Measurements from ENCODE around the gene SRGAP3. TPM values are rescaled to one million over a fixed set of nuclear protein-coding genes. Genes with fewer than 3 reads are reported as not detected.

SRGAP3 gene
- total and polyA plus RNA-seq, 7 donors, result 0.69 to 7.7 (median 5.8) TPM

DNA sequence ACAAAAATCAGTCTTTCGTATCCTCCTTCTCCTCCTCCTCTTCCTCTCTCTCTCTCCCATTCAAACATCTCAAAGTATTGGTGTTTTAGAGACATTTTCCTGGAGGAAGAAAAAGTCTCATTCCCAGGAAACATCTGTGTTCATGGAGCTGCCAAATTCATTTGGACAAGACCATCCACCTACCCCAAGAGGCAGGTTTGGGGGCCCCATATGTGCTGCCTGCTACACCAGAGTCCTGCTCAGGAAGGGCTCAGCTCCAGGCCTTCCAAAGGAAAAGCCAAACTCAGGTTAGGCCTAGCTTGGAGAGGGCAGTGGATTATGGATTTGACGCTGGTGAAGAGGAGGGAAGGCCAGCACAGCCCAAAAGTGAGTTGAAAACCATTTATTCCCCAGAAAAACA lies 131.2 kb downstream of the SRGAP3 start:
- Histone ChIP-seq H3K9me3 (no peaks in the 10 kb centered on the region), H3K27me3 (no peaks in the 10 kb centered on the region), H3K27ac (no peak overlapping the region)

GRCh38 chr3:9117220-9117619 lies 132.2 kb downstream of the SRGAP3 start:
- no peak overlapping the region for H3K27ac ChIP-seq
- TF ChIP-seq CTCF (IDR thresholded peaks at IDR 0.05), result no peak
- no peak for TF ChIP-seq POLR2AphosphoS5 (IDR thresholded peaks at IDR 0.05)
- TF ChIP-seq POLR2A (IDR thresholded peaks at IDR 0.05), result no peak
- TF ChIP-seq EP300 (IDR thresholded peaks at IDR 0.05), result no peak
- H3K9me3 ChIP-seq, result no peaks in the 10 kb centered on the region
- H3K4me1 ChIP-seq, result peaks cover 0 to under 1% (median 0%) of the 10 kb centered on the region in 4 donors
- intact Hi-C loops (cut with DNase I), result no loop called here
- no peaks in the 10 kb centered on the region for H3K36me3 ChIP-seq
- no peak overlapping the region for H3K4me3 ChIP-seq
- H3K27me3 ChIP-seq, result no peaks in the 10 kb centered on the region
- DNase-seq, result no peak
- 88 to 91% methylated on average over 1 of the region's 1 CpG for WGBS, 2 donors

More for the DNA sequence above, 131.2 kb downstream of the SRGAP3 start:
- intact Hi-C loops (cut with DNase I), result no loop called here
- Histone ChIP-seq H3K4me1 (no peaks in the 10 kb centered on the region), H3K4me3 (no peak overlapping the region), H3K36me3 (no peaks in the 10 kb centered on the region)
- no peak for DNase-seq
- 87 to 90% methylated on average over 2 of the region's 2 CpGs for WGBS, 2 donors
- TF ChIP-seq CTCF (IDR thresholded peaks at IDR 0.05) (no peak), EP300 (IDR thresholded peaks at IDR 0.05) (no peak), POLR2A (IDR thresholded peaks at IDR 0.05) (no peak), POLR2AphosphoS5 (IDR thresholded peaks at IDR 0.05) (no peak)

GRCh38 chr3:9116336-9116735 lies 133.1 kb downstream of the SRGAP3 start:
- Histone ChIP-seq H3K4me1 (peaks cover 0 to 10% (median 2%) of the 10 kb centered on the region in 4 donors), H3K27ac (no peak overlapping the region), H3K4me3 (no peak overlapping the region), H3K27me3 (no peaks in the 10 kb centered on the region), H3K9me3 (no peaks in the 10 kb centered on the region), H3K36me3 (no peaks in the 10 kb centered on the region)
- WGBS, 2 donors, result 86 to 91% methylated on average over 3 of the region's 3 CpGs
- TF ChIP-seq POLR2A (IDR thresholded peaks at IDR 0.05), result no peak
- TF ChIP-seq POLR2AphosphoS5 (IDR thresholded peaks at IDR 0.05), result no peak
- no peak for TF ChIP-seq EP300 (IDR thresholded peaks at IDR 0.05)
- TF ChIP-seq CTCF (IDR thresholded peaks at IDR 0.05), result no peak
- intact Hi-C loops (cut with DNase I), result no loop called here
- DNase-seq, result no peak

DNA sequence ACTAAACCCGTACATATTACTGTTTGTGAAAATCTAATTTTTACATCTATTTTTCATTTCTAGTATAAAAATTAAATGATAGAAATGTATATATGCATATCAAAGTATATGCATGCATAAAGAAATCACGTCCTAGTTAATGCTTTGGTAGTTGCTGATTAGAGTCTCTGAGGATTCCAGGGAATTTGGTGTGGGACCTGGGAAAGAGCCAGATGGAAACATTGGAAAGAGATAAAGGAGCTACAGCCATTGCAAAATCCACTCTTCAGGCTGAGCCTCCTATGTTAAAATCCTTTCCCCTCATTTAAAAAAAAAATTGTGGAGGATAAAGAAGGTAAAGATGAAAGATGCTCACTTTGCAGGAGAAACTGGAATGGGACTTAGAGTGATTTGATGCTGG lies 134.1 kb downstream of the SRGAP3 start:
- H3K4me1 ChIP-seq, result peaks cover 0 to 12% (median 2%) of the 10 kb centered on the region in 4 donors
- 92 to 95% methylated on average over 2 of the region's 2 CpGs for WGBS, 2 donors
- intact Hi-C loops (cut with DNase I), result no loop called here
- DNase-seq, result no peak
- H3K27ac ChIP-seq, result no peak overlapping the region
- H3K36me3 ChIP-seq, result no peaks in the 10 kb centered on the region
- no peaks in the 10 kb centered on the region for H3K27me3 ChIP-seq
- no peak overlapping the region for H3K4me3 ChIP-seq
- H3K9me3 ChIP-seq, result no peaks in the 10 kb centered on the region
- no peak for TF ChIP-seq POLR2A (IDR thresholded peaks at IDR 0.05)
- TF ChIP-seq POLR2AphosphoS5 (IDR thresholded peaks at IDR 0.05), result no peak
- no peak for TF ChIP-seq EP300 (IDR thresholded peaks at IDR 0.05)
- TF ChIP-seq CTCF (IDR thresholded peaks at IDR 0.05), result no peak

GRCh38 chr3:9113040-9113439 lies 136.4 kb downstream of the SRGAP3 start:
- no peaks in the 10 kb centered on the region for H3K9me3 ChIP-seq
- no peak for DNase-seq
- H3K27ac ChIP-seq, result no peak overlapping the region
- no peaks in the 10 kb centered on the region for H3K27me3 ChIP-seq
- WGBS, 2 donors, result 94 to 96% methylated on average over 4 of the region's 4 CpGs
- intact Hi-C loops (cut with DNase I), result no loop called here
- no peaks in the 10 kb centered on the region for H3K36me3 ChIP-seq
- no peak overlapping the region for H3K4me3 ChIP-seq
- no peak for TF ChIP-seq CTCF (IDR thresholded peaks at IDR 0.05)
- no peak for TF ChIP-seq POLR2AphosphoS5 (IDR thresholded peaks at IDR 0.05)
- no peak for TF ChIP-seq POLR2A (IDR thresholded peaks at IDR 0.05)
- no peak for TF ChIP-seq EP300 (IDR thresholded peaks at IDR 0.05)
- H3K4me1 ChIP-seq, result peaks cover 0 to 12% (median 2%) of the 10 kb centered on the region in 4 donors
